K562 (cell line): Measurements from ENCODE around the gene KHDC3L. TPM values are rescaled to one million over a fixed set of nuclear protein-coding genes. Genes with fewer than 3 reads are reported as not detected.

Source experiments
- ATAC-seq: fragments of 200-7000 bp; cut with Tn5 transposase; 3 replicates; pipeline ENCODE4 v1.9.1; 2020; ENCODE audit warnings: moderate library complexity
- BruUV-seq: library from RNA; stranded (reverse); fragments of 400-500 nt; replicated peaks from 2 replicates; lab custom pipeline; 2021; lab: Mats Ljungman, UMichigan
- CTCF ChIA-PET: fragments of 300-600 bp; formaldehyde crosslinking; extraction: SDS; loops from one replicate; lab custom pipeline; 2021; ENCODE audit warnings: low intra/inter-chr PET ratio; lab: Yijun Ruan, JAX
- POLR2A ChIA-PET: fragments of 300-600, 350-650 bp; sonication (Branson Sonifier 250); formaldehyde crosslinking; extraction: SDS; loops from one replicate; lab custom pipeline; 2021; ENCODE audit warnings: antibody characterized with exemption, inconsistent platforms; lab: Yijun Ruan, JAX
- DNase-seq, 4 experiments: peaks; one replicate each; pipeline versions ENCODE4 v3.0.0 to v3.0.0-alpha.2; 2011 to 2018; ENCODE audit warnings: low spot score in 3 of 4, mixed read lengths in 3 of 4; ENCODE audit errors: extremely low read depth in 1 of 4
- FAIRE-seq: peaks from 2 replicates; lab custom pipeline; 2011; peaks lifted over from hg19 to GRCh38; lab: Jason Lieb, UNC
- H2AFZ ChIP-seq: 2 replicates; pipeline ENCODE4 v1.6.0; 2011; ENCODE audit warnings: low read depth, low read length, control low read depth, inconsistent platforms
- H3K27ac ChIP-seq: fragments of 200-600 bp; 3 replicates; pipeline ENCODE4 v1.8.0; 2011; ENCODE audit warnings: low read depth, mild to moderate bottlenecking, control low read depth, inconsistent platforms, low read length, moderate library complexity, mixed read lengths; ENCODE audit errors: extremely low read depth
- H3K27me3 ChIP-seq, 2 experiments: fragments of 300-600 bp in 1 of 2; 2 replicates in 1 of 2; 3 replicates in 1 of 2; pipeline versions ENCODE4 v1.6.0 to v1.8.0; 2011; ENCODE audit warnings: inconsistent platforms in 2 of 2, low read length in 2 of 2, mild to moderate bottlenecking in 1 of 2, mixed read lengths in 1 of 2, moderate library complexity in 1 of 2; ENCODE audit not compliant: control insufficient read depth in 2 of 2, insufficient read depth in 2 of 2
- H3K36me3 ChIP-seq: fragments of 300-600 bp; 3 replicates; pipeline ENCODE4 v1.8.0; 2011; ENCODE audit warnings: mild to moderate bottlenecking, low read length, inconsistent platforms; ENCODE audit not compliant: control insufficient read depth, insufficient read depth
- H3K4me1 ChIP-seq, 2 experiments: fragments of 200-600 bp in 1 of 2; replicated peaks in 1 of 2; 2 replicates in 1 of 2; 3 replicates in 1 of 2; pipeline versions ENCODE4 v1.5.1 to v1.8.0; 2011; ENCODE audit warnings: inconsistent platforms in 2 of 2, low read length in 2 of 2, mild to moderate bottlenecking in 1 of 2, mixed read lengths in 1 of 2, moderate library complexity in 1 of 2; ENCODE audit not compliant: control insufficient read depth in 2 of 2, insufficient read depth in 2 of 2
- H3K4me2 ChIP-seq: 2 replicates; pipeline ENCODE4 v1.6.1; 2011; ENCODE audit warnings: low read length, control low read depth, inconsistent platforms, mixed read lengths; ENCODE audit not compliant: insufficient read depth
- H3K4me3 ChIP-seq: fragments of 200-600 bp; sonication (generic), shearing (Covaris generic); 2 replicates; pipeline ENCODE4 v1.5.1; 2016; ENCODE audit warnings: control low read depth, inconsistent platforms
- H3K79me2 ChIP-seq: fragments of 200-600 bp; 3 replicates; pipeline ENCODE4 v1.8.0; 2011; ENCODE audit warnings: low read length, inconsistent platforms; ENCODE audit not compliant: control insufficient read depth, insufficient read depth
- H3K9ac ChIP-seq, 2 experiments: 2 replicates each; pipeline versions ENCODE4 v1.6.0 to v1.6.1; 2011; ENCODE audit warnings: low read depth in 2 of 2, low read length in 2 of 2, control low read depth in 1 of 2, inconsistent platforms in 1 of 2, mild to moderate bottlenecking in 1 of 2, mixed read lengths in 1 of 2; ENCODE audit not compliant: insufficient read depth in 1 of 2
- H3K9me1 ChIP-seq: one replicate; pipeline ENCODE4 v1.6.0; 2011; ENCODE audit warnings: inconsistent platforms, mild to moderate bottlenecking, low read length, moderate library complexity; ENCODE audit not compliant: control insufficient read depth, insufficient read depth
- H3K9me3 ChIP-seq: replicated peaks from 2 replicates; pipeline ENCODE4 v1.5.1; 2011; ENCODE audit warnings: low read depth, low read length, inconsistent platforms; ENCODE audit not compliant: control insufficient read depth, insufficient read depth
- H4K20me1 ChIP-seq: replicated peaks from 2 replicates; pipeline ENCODE4 v1.6.1; 2011; ENCODE audit warnings: low read length, inconsistent platforms, mixed read lengths; ENCODE audit not compliant: control insufficient read depth, insufficient read depth
- ARID1B ChIP-seq: fragments of 450-650 bp; IDR thresholded peaks from 2 replicates; pipeline ENCODE4 v1.6.1; 2016; ENCODE audit warnings: antibody characterized with exemption, mild to moderate bottlenecking, inconsistent platforms
- ARNT ChIP-seq, 2 experiments: fragments of 450-650 bp; IDR thresholded peaks; 2 replicates each; pipeline ENCODE4 v1.6.1; 2016; ENCODE audit warnings: mild to moderate bottlenecking in 1 of 2
- BDP1 ChIP-seq: IDR thresholded peaks from 3 replicates; pipeline ENCODE4 v1.6.1; 2011; ENCODE audit not compliant: insufficient read length, insufficient read depth
- RBM17 ChIP-seq: fragments of 200-400 bp; formaldehyde crosslinking; IDR thresholded peaks from 2 replicates; pipeline ENCODE4 v1.6.1; 2017; ENCODE audit warnings: low read depth, mild to moderate bottlenecking, low read length, borderline replicate concordance
- SP2 ChIP-seq: IDR thresholded peaks from 2 replicates; pipeline ENCODE4 v1.6.1; 2011; ENCODE audit warnings: mild to moderate bottlenecking, low read depth, low read length, moderate library complexity; ENCODE audit not compliant: poor library complexity, severe bottlenecking; ENCODE audit errors: extremely low read depth
- TBP ChIP-seq: optimal IDR thresholded peaks from 2 replicates; pipeline ENCODE3; 2011; ENCODE audit warnings: low read depth, low read length, improper control_type of control experiment
- WGBS: fragments of 100-300 bp; shearing (Covaris generic); methylation state at CpG from one replicate; pipeline ENCODE4 v1.1.6; 2016; ENCODE audit warnings: low coverage, mixed read lengths; ENCODE audit not compliant: insufficient coverage; ENCODE audit errors: missing lambda C conversion rate; 5-methylcytosine and 5-hydroxymethylcytosine counted together
- in situ Hi-C: fragments of 300-500 bp; cut with MboI; formaldehyde crosslinking; loops from 4 replicates; pipeline ENCODE4 v1.15.0; 2018; ENCODE audit warnings: inconsistent platforms, mixed read lengths
- intact Hi-C: fragments of 100-400 bp; cut with micrococcal nuclease; formaldehyde crosslinking; loops from 2 replicates; pipeline ENCODE4 v1.14.2; 2022
- polyA plus RNA-seq, 8 experiments: library from polyadenylated mRNA; depleted of rRNA in 4 of 8; stranded (reverse) in 5 of 8; unstranded in 3 of 8; fragments of >200 nt; fragmentation: Nextera tagmentation in 2 of 8; fragmentation: Illumina TruSeq in 1 of 8; extraction: Ambion mirVana in 2 of 8; extraction: Trizol in 1 of 8; gene quantifications; 2 replicates each; pipeline versions ENCODE4 v1.2.1 to v1.2.3, GENCODE V29; 2011 to 2014; ENCODE audit warnings: inconsistent platforms in 1 of 8, missing spikeins in 1 of 8
- total RNA-seq, 7 experiments: library from RNA; depleted of rRNA in 6 of 7; stranded (reverse); fragments of >200 nt in 6 of 7; fragmentation: Illumina TruSeq in 2 of 7; extraction: Trizol in 2 of 7; gene quantifications; 2 replicates each; pipeline versions ENCODE4 v1.2.1 to v1.2.3, GENCODE V29; 2011 to 2021; ENCODE audit warnings: low replicate concordance in 1 of 7

Gene KHDC3L
- total and polyA plus RNA-seq, 9 of the 15 experiments (the other 6 are each of a cell fraction or from before 2014, with no cell fraction given) = not detected

DNA sequence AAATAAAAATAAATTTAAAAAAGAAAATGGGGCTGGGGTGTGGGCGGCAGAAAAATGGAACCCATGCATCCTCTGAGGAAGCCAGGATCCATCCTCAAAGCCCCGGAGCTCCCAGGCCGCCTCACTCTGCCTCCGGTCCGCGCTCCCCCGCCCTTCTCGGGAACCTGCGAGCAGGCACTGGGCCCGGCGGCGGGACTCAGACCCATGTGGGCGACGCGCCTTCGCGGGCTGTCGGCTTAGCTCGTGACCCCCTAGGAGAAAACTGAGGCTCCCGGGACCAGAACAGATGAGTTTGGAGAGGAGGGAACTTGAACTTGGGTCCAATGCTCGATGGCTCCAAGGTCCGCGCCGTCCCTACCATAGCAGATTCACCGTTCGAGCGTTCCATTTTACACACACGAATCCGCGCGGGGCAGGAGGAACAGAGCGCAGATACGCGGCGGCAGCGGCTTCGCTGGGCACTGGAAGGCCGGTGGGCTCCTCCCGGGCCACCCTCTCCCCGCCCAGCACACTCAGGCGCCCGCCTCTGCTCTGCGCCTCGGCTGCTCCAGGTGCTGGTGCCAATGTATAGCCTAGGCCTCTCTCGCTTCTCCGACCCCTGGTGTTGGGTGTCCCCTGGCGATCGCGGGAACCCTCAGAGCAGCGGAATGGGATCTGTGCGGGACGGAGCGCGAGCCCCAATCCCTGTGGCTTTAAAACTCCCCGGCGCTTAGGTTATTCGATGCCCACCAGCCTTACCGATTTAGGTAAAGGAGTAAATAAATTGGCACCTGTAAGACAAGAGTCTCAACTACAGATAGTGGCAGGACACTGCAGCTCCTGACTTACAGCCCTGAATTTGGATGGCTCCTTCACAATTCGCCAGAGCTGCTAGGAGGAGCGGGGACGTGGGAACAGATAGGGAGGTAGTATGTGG is 47.6 kb upstream of the KHDC3L start:
- H3K36me3 ChIP-seq = no peaks in the 10 kb centered on the region
- WGBS = 73% methylated on average over 60 of the region's 61 CpGs
- intact Hi-C loops = no loop called here
- H3K27ac ChIP-seq = no peak overlapping the region
- no peaks in the 10 kb centered on the region for H3K9me1 ChIP-seq
- BruUV-seq = no TSS peak
- ATAC-seq (no peak), FAIRE-seq (no peak), DNase-seq (no peak)
- no peak overlapping the region for H3K4me3 ChIP-seq
- no peaks in the 10 kb centered on the region for H4K20me1 ChIP-seq
- peaks cover 0 to 10% of the 10 kb centered on the region in 2 experiments; a peak in 1 of 5 replicates for H3K4me1 ChIP-seq
- peaks cover under 1% of the 10 kb centered on the region; the same call in 2 of the 3 replicates for H3K79me2 ChIP-seq
- H3K27me3 ChIP-seq = no peaks in the 10 kb centered on the region
- H3K4me2 ChIP-seq = no peak overlapping the region
- H3K9me3 ChIP-seq = no peaks in the 10 kb centered on the region; the same call in 1 of the 2 replicates
- in situ Hi-C loops = no loop called here
- TF ChIP-seq ARNT (IDR thresholded peaks at IDR 0.05) = no peak
- TF ChIP-seq ARID1B = no peak
- no peak for TF ChIP-seq RBM17
- no peak for TF ChIP-seq BDP1
- TF ChIP-seq TBP = no peak
- TF ChIP-seq SP2 = no peak
- ChIA-PET POLR2A (no interaction called here), CTCF (interaction anchor here (0.6 kb wide), 1 partner anchor 902 kb away, joined by 4 read pairs; no protein-coding TSS in a partner anchor)
- no peak overlapping the region for H2AFZ ChIP-seq
- no peak overlapping the region for H3K9ac ChIP-seq
